Measurements from ENCODE around the gene GGN.

GGN gene

GRCh38 chr19:38383184-38383583 lies 4.7 kb downstream of the GGN start:
- Histone ChIP-seq H3K36me3 (replicated peaks) (peaks cover 64% of the 10 kb centered on the region), H3K27ac (no peak overlapping the region)

GRCh38 chr19:38381138-38381537 lies 6.7 kb downstream of the GGN start:
- peaks cover 78% of the 10 kb centered on the region for H3K36me3 ChIP-seq (replicated peaks)
- in situ Hi-C loops (cut with HindIII; ENCODE audit: low pct_ligation_motif_present, low sequenced_read_pairs), result no loop called here
- no peak for TF ChIP-seq CTCF (IDR thresholded peaks at IDR 0.05; ENCODE audit: low read depth, low read length, missing control alignments)
- DNase-seq, result no peak
- no peaks in the 10 kb centered on the region for H3K27me3 ChIP-seq (replicated peaks)
- no peak overlapping the region for H3K4me3 ChIP-seq (ENCODE audit: low read depth, low read length)
- no peak overlapping the region for H3K27ac ChIP-seq

More at GRCh38 chr19:38383184-38383583, 4.7 kb downstream of the GGN start:
- in situ Hi-C loops (cut with HindIII; ENCODE audit: low pct_ligation_motif_present, low sequenced_read_pairs), result no loop called here
- Histone ChIP-seq H3K27me3 (replicated peaks) (no peaks in the 10 kb centered on the region), H3K4me3 (ENCODE audit: low read depth, low read length) (no peak overlapping the region)
- no peak for DNase-seq
- no peak for TF ChIP-seq CTCF (IDR thresholded peaks at IDR 0.05; ENCODE audit: low read depth, low read length, missing control alignments)

- in situ Hi-C loops (cut with HindIII; ENCODE audit: low pct_ligation_motif_present, low sequenced_read_pairs), result no loop called here
- peaks cover 67% of the 10 kb centered on the region for H3K36me3 ChIP-seq (replicated peaks)
Observed at GRCh38 chr19:38378866-38379265, 9.0 kb downstream of the GGN start.

GRCh38 chr19:38377052-38377451 lies 10.8 kb downstream of the GGN start:
- in situ Hi-C loops (cut with HindIII; ENCODE audit: low pct_ligation_motif_present, low sequenced_read_pairs), result no loop called here
- Histone ChIP-seq H3K27me3 (replicated peaks) (no peaks in the 10 kb centered on the region), H3K4me3 (ENCODE audit: low read depth, low read length) (no peak overlapping the region), H3K36me3 (replicated peaks) (peaks cover 52% of the 10 kb centered on the region), H3K27ac (no peak overlapping the region)
- no peak for TF ChIP-seq CTCF (IDR thresholded peaks at IDR 0.05; ENCODE audit: low read depth, low read length, missing control alignments)
- DNase-seq, result no peak

More at GRCh38 chr19:38378866-38379265, 9.0 kb downstream of the GGN start:
- no peaks in the 10 kb centered on the region for H3K27me3 ChIP-seq (replicated peaks)
- TF ChIP-seq CTCF (IDR thresholded peaks at IDR 0.05; ENCODE audit: low read depth, low read length, missing control alignments), result no peak
- DNase-seq, result no peak
- H3K27ac ChIP-seq, result no peak overlapping the region
- no peak overlapping the region for H3K4me3 ChIP-seq (ENCODE audit: low read depth, low read length)

- Histone ChIP-seq H3K27me3 (replicated peaks) (no peaks in the 10 kb centered on the region), H3K36me3 (replicated peaks) (peaks cover 47% of the 10 kb centered on the region), H3K27ac (no peak overlapping the region), H3K4me3 (ENCODE audit: low read depth, low read length) (no peak overlapping the region)
- TF ChIP-seq CTCF (IDR thresholded peaks at IDR 0.05; ENCODE audit: low read depth, low read length, missing control alignments), result no peak
- in situ Hi-C loops (cut with HindIII; ENCODE audit: low pct_ligation_motif_present, low sequenced_read_pairs), result no loop called here
- DNase-seq, result no peak
Observed at GRCh38 chr19:38376576-38376975, 11.3 kb downstream of the GGN start.

GRCh38 chr19:38375748-38376147 lies 12.1 kb downstream of the GGN start:
- no peak for DNase-seq
- no peaks in the 10 kb centered on the region for H3K27me3 ChIP-seq (replicated peaks)
- H3K36me3 ChIP-seq (replicated peaks), result peaks cover 39% of the 10 kb centered on the region
- in situ Hi-C loops (cut with HindIII; ENCODE audit: low pct_ligation_motif_present, low sequenced_read_pairs), result no loop called here
- no peak for TF ChIP-seq CTCF (IDR thresholded peaks at IDR 0.05; ENCODE audit: low read depth, low read length, missing control alignments)
- peak overlapping the region; percentile 95 for H3K27ac ChIP-seq
- peak overlapping the region; percentile 95 for H3K4me3 ChIP-seq (ENCODE audit: low read depth, low read length)
